K562 (cell line): Measurements from ENCODE around the gene MAN1B1. TPM values are rescaled to one million over a fixed set of nuclear protein-coding genes. Genes with fewer than 3 reads are reported as not detected.

Source experiments
- ASH1L ChIP-seq: fragments of 450-650 bp; IDR thresholded peaks from 2 replicates; pipeline ENCODE4 v1.6.1; 2018; ENCODE audit warnings: borderline replicate concordance, mild to moderate bottlenecking, low read depth; ENCODE audit not compliant: partially characterized antibody
- CBX1 ChIP-seq: sonication (generic); IDR thresholded peaks from 2 replicates; pipeline ENCODE4 v1.6.1; 2016; ENCODE audit warnings: antibody characterized with exemption, low read depth, mild to moderate bottlenecking
- CBX2 ChIP-seq: fragments of 200-600 bp; sonication (generic); IDR thresholded peaks from one replicate; pipeline ENCODE4 v1.6.1; 2012; ENCODE audit warnings: mild to moderate bottlenecking, low read length, inconsistent platforms; ENCODE audit not compliant: insufficient read depth, poor library complexity, severe bottlenecking
- CC2D1A ChIP-seq: fragments of 450-650 bp; IDR thresholded peaks from 2 replicates; pipeline ENCODE4 v1.6.1; 2017; ENCODE audit warnings: mild to moderate bottlenecking
- CTBP1 ChIP-seq: fragments of 450-650 bp; IDR thresholded peaks from 2 replicates; pipeline ENCODE4 v1.6.1; 2016; ENCODE audit warnings: borderline replicate concordance
- ELF4 ChIP-seq: fragments of 450-650 bp; formaldehyde crosslinking; IDR thresholded peaks from 2 replicates; pipeline ENCODE4 v1.4.0; 2022; ENCODE audit warnings: missing genetic modification characterization
- HLTF ChIP-seq: fragments of 450-650 bp; IDR thresholded peaks from 2 replicates; pipeline ENCODE4 v1.6.1; 2016
- ILF3 ChIP-seq: fragments of 450-650 bp; IDR thresholded peaks from 2 replicates; pipeline ENCODE4 v1.6.1; 2018; ENCODE audit warnings: antibody characterized with exemption, mild to moderate bottlenecking, moderate library complexity, borderline replicate concordance
- ILK ChIP-seq: fragments of 450-650 bp; IDR thresholded peaks from 2 replicates; pipeline ENCODE4 v1.6.1; 2016; ENCODE audit warnings: missing genetic modification characterization, low read depth, mild to moderate bottlenecking, missing compliant biosample characterization, moderate library complexity, borderline replicate concordance
- KDM2B ChIP-seq: fragments of 250-450 bp; sonication (Bioruptor Pico); IDR thresholded peaks from 2 replicates; pipeline ENCODE4 v1.8.0; 2021; ENCODE audit warnings: mild to moderate bottlenecking, moderate library complexity
- KHSRP ChIP-seq: fragments of 450-650 bp; IDR thresholded peaks from 2 replicates; pipeline ENCODE4 v1.6.1; 2017
- MAFG ChIP-seq: fragments of 450-650 bp; conservative IDR thresholded peaks from 2 replicates; pipeline ENCODE4 v1.6.1; 2016; ENCODE audit warnings: missing genetic modification characterization, missing compliant biosample characterization
- SETDB1 ChIP-seq: IDR thresholded peaks from one replicate; pipeline ENCODE4 v1.6.1; 2012; ENCODE audit warnings: low read length, control low read depth, inconsistent platforms
- SLC30A9 ChIP-seq: fragments of 250-450 bp; sonication (Bioruptor Pico); IDR thresholded peaks from 2 replicates; pipeline ENCODE4 v1.8.0; 2022; ENCODE audit warnings: mild to moderate bottlenecking, moderate library complexity
- SMARCA4 ChIP-seq: fragments of 450-650 bp; IDR thresholded peaks from 2 replicates; pipeline ENCODE4 v1.6.1; 2016
- SMARCA5 ChIP-seq: fragments of 450-650 bp; IDR thresholded peaks from 2 replicates; pipeline ENCODE4 v1.6.1; 2016
- SP1 ChIP-seq: sonication (generic); formaldehyde crosslinking; IDR thresholded peaks from 2 replicates; pipeline ENCODE4 v1.8.1; 2022; ENCODE audit warnings: mild to moderate bottlenecking, missing genetic modification reagents
- SREBF1 ChIP-seq: fragments of 150-350 bp; IDR thresholded peaks from 2 replicates; pipeline ENCODE4 v1.6.1; 2014; ENCODE audit warnings: antibody characterized with exemption, low read depth, low read length, borderline replicate concordance
- SRF ChIP-seq, 2 experiments: fragments of 250-450, 450-650 bp in 1 of 2; sonication (Bioruptor Pico) in 1 of 2; sonication (generic) in 1 of 2; formaldehyde crosslinking; IDR thresholded peaks; 2 replicates each; pipeline versions ENCODE4 v1.5.0 to v1.5.1; 2020 to 2022; ENCODE audit warnings: mild to moderate bottlenecking in 1 of 2, missing genetic modification reagents in 1 of 2
- TGIF2 ChIP-seq: sonication (generic); formaldehyde crosslinking; IDR thresholded peaks from 2 replicates; pipeline ENCODE4 v1.8.1; 2022; ENCODE audit warnings: mild to moderate bottlenecking, missing genetic modification reagents, moderate library complexity
- YY1 ChIP-seq, 3 experiments: IDR thresholded peaks; 2 replicates each; pipeline ENCODE4 v1.6.1; 2011; ENCODE audit warnings: low read length in 2 of 3, mild to moderate bottlenecking in 2 of 3, moderate library complexity in 2 of 3, borderline replicate concordance in 1 of 3, control low read depth in 1 of 3, low read depth in 1 of 3; ENCODE audit not compliant: insufficient read depth in 3 of 3, insufficient replicate concordance in 2 of 3, control insufficient read depth in 1 of 3, insufficient read length in 1 of 3; ENCODE audit errors: extremely low read depth in 1 of 3
- ZBTB1 ChIP-seq: sonication (generic); formaldehyde crosslinking; IDR thresholded peaks from 2 replicates; pipeline ENCODE4 v1.8.1; 2023; ENCODE audit warnings: missing genetic modification reagents, low read depth, mild to moderate bottlenecking, borderline replicate concordance
- ZFP30 ChIP-seq: fragments of 250-450 bp; sonication (Bioruptor Pico); IDR thresholded peaks from 2 replicates; pipeline ENCODE4 v1.8.0; 2022; ENCODE audit warnings: moderate library complexity, mild to moderate bottlenecking, inconsistent platforms, borderline replicate concordance
- ZNF696 ChIP-seq: fragments of 250-450 bp; sonication (Bioruptor Pico); conservative IDR thresholded peaks from 2 replicates; pipeline ENCODE4 v1.4.0; 2020; ENCODE audit warnings: mild to moderate bottlenecking, moderate library complexity
- ZNF764 ChIP-seq: fragments of 250-450 bp; sonication (Bioruptor Pico); IDR thresholded peaks from 2 replicates; pipeline ENCODE4 v1.4.0; 2020; ENCODE audit warnings: low read depth, mild to moderate bottlenecking, moderate library complexity
- polyA plus RNA-seq, 8 experiments: library from polyadenylated mRNA; depleted of rRNA in 4 of 8; stranded (reverse) in 5 of 8; unstranded in 3 of 8; fragments of >200 nt; fragmentation: Nextera tagmentation in 2 of 8; fragmentation: Illumina TruSeq in 1 of 8; extraction: Ambion mirVana in 2 of 8; extraction: Trizol in 1 of 8; gene quantifications; 2 replicates each; pipeline versions ENCODE4 v1.2.1 to v1.2.3, GENCODE V29; 2011 to 2014; ENCODE audit warnings: inconsistent platforms in 1 of 8, missing spikeins in 1 of 8
- total RNA-seq, 7 experiments: library from RNA; depleted of rRNA in 6 of 7; stranded (reverse); fragments of >200 nt in 6 of 7; fragmentation: Illumina TruSeq in 2 of 7; extraction: Trizol in 2 of 7; gene quantifications; 2 replicates each; pipeline versions ENCODE4 v1.2.1 to v1.2.3, GENCODE V29; 2011 to 2021; ENCODE audit warnings: low replicate concordance in 1 of 7
- TF ChIP-seq, protein P1 (sequence below): fragments of 450-650 bp; IDR thresholded peaks from 2 replicates; pipeline ENCODE4 v1.6.1; 2016; ENCODE audit warnings: borderline replicate concordance
- TF ChIP-seq, protein P2 (sequence below): fragments of 250-450 bp; sonication (Bioruptor Pico); IDR thresholded peaks from 2 replicates; pipeline ENCODE4 v1.5.0; 2021

The MAN1B1 gene
- total and polyA plus RNA-seq, 9 of the 15 experiments (the other 6 are each of a cell fraction or from before 2014, with no cell fraction given), result 0.55 to 36.6 (median 27.3) TPM

DNA sequence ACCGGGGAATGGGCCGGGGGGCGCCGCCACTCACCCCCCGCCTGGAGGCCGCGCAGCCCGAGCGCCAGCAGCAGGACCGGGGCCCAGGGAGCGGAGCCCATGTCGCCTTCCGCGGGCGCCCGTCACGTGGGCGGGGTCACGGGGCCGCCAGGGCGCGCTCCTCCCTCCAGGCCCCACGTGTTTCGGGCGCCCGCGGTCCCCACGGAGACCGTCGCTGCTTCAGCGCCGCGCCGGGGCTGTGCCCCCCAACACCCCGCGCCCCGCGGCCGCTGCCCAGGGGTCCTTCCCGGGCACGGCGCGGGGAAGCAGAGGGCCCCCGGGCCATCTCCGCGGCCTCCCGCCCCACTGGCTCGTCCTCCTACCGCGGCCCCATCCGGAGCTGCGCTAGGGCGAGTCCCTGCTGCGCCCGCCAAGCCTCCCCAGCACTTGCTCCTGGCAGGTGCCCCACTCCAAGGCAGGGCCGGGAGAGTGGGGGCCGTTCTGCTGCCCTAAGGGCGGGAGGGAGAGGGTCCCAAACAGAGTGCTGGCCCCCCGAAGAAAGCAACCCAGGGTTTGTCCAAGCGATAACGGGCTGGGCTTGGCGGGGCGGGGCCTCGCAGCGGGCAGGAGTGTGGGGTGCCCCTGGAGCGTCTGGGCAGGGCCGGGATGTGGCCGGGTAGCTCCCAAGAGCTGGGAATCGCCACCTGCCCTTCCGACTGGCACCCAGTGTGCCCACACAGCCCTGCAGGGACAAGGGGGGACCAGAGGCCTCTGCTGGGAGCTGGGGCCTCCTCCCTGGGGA lies 28.0 kb downstream of the MAN1B1 start, which contains the start of gene DPP7 (continued):
- TF ChIP-seq SMARCA4, result no peak
- TF ChIP-seq CC2D1A, result no peak
- TF ChIP-seq ILF3, result peak; percentile 54; the same call in 1 of the 2 replicates
- TF ChIP-seq, protein P1, sequence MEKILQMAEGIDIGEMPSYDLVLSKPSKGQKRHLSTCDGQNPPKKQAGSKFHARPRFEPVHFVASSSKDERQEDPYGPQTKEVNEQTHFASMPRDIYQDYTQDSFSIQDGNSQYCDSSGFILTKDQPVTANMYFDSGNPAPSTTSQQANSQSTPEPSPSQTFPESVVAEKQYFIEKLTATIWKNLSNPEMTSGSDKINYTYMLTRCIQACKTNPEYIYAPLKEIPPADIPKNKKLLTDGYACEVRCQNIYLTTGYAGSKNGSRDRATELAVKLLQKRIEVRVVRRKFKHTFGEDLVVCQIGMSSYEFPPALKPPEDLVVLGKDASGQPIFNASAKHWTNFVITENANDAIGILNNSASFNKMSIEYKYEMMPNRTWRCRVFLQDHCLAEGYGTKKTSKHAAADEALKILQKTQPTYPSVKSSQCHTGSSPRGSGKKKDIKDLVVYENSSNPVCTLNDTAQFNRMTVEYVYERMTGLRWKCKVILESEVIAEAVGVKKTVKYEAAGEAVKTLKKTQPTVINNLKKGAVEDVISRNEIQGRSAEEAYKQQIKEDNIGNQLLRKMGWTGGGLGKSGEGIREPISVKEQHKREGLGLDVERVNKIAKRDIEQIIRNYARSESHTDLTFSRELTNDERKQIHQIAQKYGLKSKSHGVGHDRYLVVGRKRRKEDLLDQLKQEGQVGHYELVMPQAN, result no peak
- no peak for TF ChIP-seq ZNF696 (CRISPR knock-in tag)
- TF ChIP-seq SLC30A9, result no peak
- peak; percentile 51; the same call in 1 of the 2 replicates for TF ChIP-seq CBX1
- no peak for TF ChIP-seq SREBF1
- TF ChIP-seq ZBTB1 (CRISPR knock-in tag), result no peak
- no peak for TF ChIP-seq SETDB1
- TF ChIP-seq TGIF2 (CRISPR knock-in tag), result peak; percentile 17; the same call in 1 of the 2 replicates
- no peak for TF ChIP-seq ASH1L
- TF ChIP-seq KHSRP, result no peak
- TF ChIP-seq SMARCA5, result no peak
- peak; percentile 19; the same call in 1 of the 2 replicates for TF ChIP-seq KDM2B (CRISPR knock-in tag)
- TF ChIP-seq SRF (CRISPR knock-in tag; IDR thresholded peaks at IDR 0.05), result no peak
- TF ChIP-seq ILK (tag), result no peak
- TF ChIP-seq CBX2, result no peak
- no peak for TF ChIP-seq ZFP30 (CRISPR knock-in tag)
- TF ChIP-seq ZNF764 (CRISPR knock-in tag), result no peak
- TF ChIP-seq SP1 (CRISPR knock-in tag), result 0 out of 2 replicates have a peak, but pooled peaks have one; percentile 45
- no peak for TF ChIP-seq ELF4 (CRISPR knock-in tag)
- TF ChIP-seq YY1 (IDR thresholded peaks at IDR 0.05; ENCODE audit: borderline replicate concordance in 1 of 3, control insufficient read depth in 1 of 3, extremely low read depth in 1 of 3, insufficient read depth in 3 of 3, insufficient read length in 1 of 3, insufficient replicate concordance in 2 of 3, low read depth in 1 of 3, low read length in 2 of 3), result peak in 2 of 3 experiments; percentile 52 to 60
- no peak for TF ChIP-seq HLTF
- TF ChIP-seq, protein P2, sequence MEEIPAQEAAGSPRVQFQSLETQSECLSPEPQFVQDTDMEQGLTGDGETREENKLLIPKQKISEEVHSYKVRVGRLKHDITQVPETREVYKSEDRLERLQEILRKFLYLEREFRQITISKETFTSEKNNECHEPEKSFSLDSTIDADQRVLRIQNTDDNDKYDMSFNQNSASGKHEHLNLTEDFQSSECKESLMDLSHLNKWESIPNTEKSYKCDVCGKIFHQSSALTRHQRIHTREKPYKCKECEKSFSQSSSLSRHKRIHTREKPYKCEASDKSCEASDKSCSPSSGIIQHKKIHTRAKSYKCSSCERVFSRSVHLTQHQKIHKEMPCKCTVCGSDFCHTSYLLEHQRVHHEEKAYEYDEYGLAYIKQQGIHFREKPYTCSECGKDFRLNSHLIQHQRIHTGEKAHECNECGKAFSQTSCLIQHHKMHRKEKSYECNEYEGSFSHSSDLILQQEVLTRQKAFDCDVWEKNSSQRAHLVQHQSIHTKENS, result no peak
- TF ChIP-seq CTBP1, result peak; percentile 81; the same call in 1 of the 2 replicates
- TF ChIP-seq MAFG (tag), result no peak
